HepG2 (cell line): ENCODE data around the gene FCHO2. TPM values are rescaled to one million over a fixed set of nuclear protein-coding genes. Genes with fewer than 3 reads are reported as not detected.

Experiments
- ATAC-seq: fragments of 200-7000 bp; cut with Tn5 transposase; 3 replicates; pipeline ENCODE4 v1.9.1; 2020; ENCODE audit warnings: mild to moderate bottlenecking, moderate library complexity
- BruUV-seq: library from RNA; stranded (reverse); fragments of 400-500 nt; replicated peaks from 2 replicates; lab custom pipeline; 2021; lab: Mats Ljungman, UMichigan
- CTCF ChIA-PET: fragments of 300-600 bp; formaldehyde crosslinking; extraction: SDS; loops from one replicate; lab custom pipeline; 2021; ENCODE audit warnings: low total read pairs, inconsistent platforms, low intra/inter-chr PET ratio; lab: Yijun Ruan, JAX
- POLR2A ChIA-PET: fragments of 350-600 bp; sonication (Branson Sonifier 250); formaldehyde crosslinking; loops from one replicate; lab custom pipeline; 2020; ENCODE audit warnings: antibody characterized with exemption, inconsistent platforms; lab: Yijun Ruan, JAX
- DNase-seq: peaks from one replicate; pipeline ENCODE4 v3.0.0-alpha.2; 2015; ENCODE audit warnings: low spot score
- FAIRE-seq: peaks from 3 replicates; lab custom pipeline; 2011; peaks lifted over from hg19 to GRCh38; lab: Jason Lieb, UNC
- H2AFZ ChIP-seq: one replicate; pipeline ENCODE4 v1.6.1; 2011; ENCODE audit warnings: low read length, inconsistent platforms
- H3K27ac ChIP-seq: fragments of 300-600 bp; 3 replicates; pipeline ENCODE4 v1.8.0; 2011; ENCODE audit warnings: mixed run types, mild to moderate bottlenecking, mixed read lengths, low read length, inconsistent platforms; ENCODE audit not compliant: insufficient read depth; ENCODE audit errors: extremely low read length
- H3K27me3 ChIP-seq, 2 experiments: fragments of 200-600 bp in 1 of 2; 2 replicates in 1 of 2; 3 replicates in 1 of 2; pipeline versions ENCODE4 v1.6.0 to v1.8.0; 2011; ENCODE audit warnings: low read length in 2 of 2, mild to moderate bottlenecking in 2 of 2, moderate library complexity in 2 of 2, inconsistent platforms in 1 of 2; ENCODE audit not compliant: insufficient read depth in 2 of 2, control insufficient read depth in 1 of 2
- H3K36me3 ChIP-seq, 2 experiments: fragments of 200-600 bp in 1 of 2; replicated peaks in 1 of 2; 2 replicates in 1 of 2; 3 replicates in 1 of 2; pipeline versions ENCODE4 v1.5.1 to v1.8.0; 2011; ENCODE audit warnings: low read length in 2 of 2, inconsistent platforms in 1 of 2; ENCODE audit not compliant: insufficient read depth in 2 of 2, control insufficient read depth in 1 of 2
- H3K4me1 ChIP-seq: 2 replicates; pipeline ENCODE4 v1.5.1; 2012; ENCODE audit warnings: low read length, inconsistent platforms; ENCODE audit not compliant: insufficient read depth
- H3K4me2 ChIP-seq: 2 replicates; pipeline ENCODE4 v1.6.0; 2011; ENCODE audit warnings: low read depth, low read length, inconsistent platforms
- H3K4me3 ChIP-seq, 3 experiments: fragments of 200-600 bp in 1 of 3; sonication (generic), shearing (Covaris generic) in 1 of 3; replicated peaks in 1 of 3; 2 replicates each; pipeline ENCODE4 v1.5.1; 2011 to 2016; ENCODE audit warnings: low read length in 3 of 3, inconsistent platforms in 2 of 3, low read depth in 2 of 3, mild to moderate bottlenecking in 2 of 3, control low read depth in 1 of 3, mixed read lengths in 1 of 3; ENCODE audit not compliant: insufficient read depth in 1 of 3
- H3K79me2 ChIP-seq: one replicate; pipeline ENCODE4 v1.6.1; 2011; ENCODE audit warnings: low read length, inconsistent platforms; ENCODE audit not compliant: insufficient read depth
- H3K9ac ChIP-seq: 2 replicates; pipeline ENCODE4 v1.6.0; 2011; ENCODE audit warnings: mild to moderate bottlenecking, low read depth, low read length, inconsistent platforms; ENCODE audit not compliant: insufficient read depth
- H3K9me3 ChIP-seq: 2 replicates; pipeline ENCODE4 v1.5.1; 2012; ENCODE audit warnings: mild to moderate bottlenecking, low read length
- H4K20me1 ChIP-seq: 2 replicates; pipeline ENCODE4 v1.6.0; 2011; ENCODE audit warnings: inconsistent platforms, mild to moderate bottlenecking, low read length, moderate library complexity; ENCODE audit not compliant: insufficient read depth
- ARHGAP35 ChIP-seq: sonication (generic); formaldehyde crosslinking; IDR thresholded peaks from 2 replicates; pipeline ENCODE4 v1.9.0; 2022; ENCODE audit warnings: mild to moderate bottlenecking, inconsistent platforms, moderate library complexity, missing genetic modification reagents, borderline replicate concordance
- DMTF1 ChIP-seq: sonication (generic); formaldehyde crosslinking; IDR thresholded peaks from 2 replicates; pipeline ENCODE4 v1.4.0; 2020; ENCODE audit warnings: mild to moderate bottlenecking, missing genetic modification reagents
- E2F1 ChIP-seq: sonication (generic); formaldehyde crosslinking; IDR thresholded peaks from 2 replicates; pipeline ENCODE4 v1.5.0; 2020; ENCODE audit warnings: missing genetic modification reagents
- JUNB ChIP-seq: sonication (generic); formaldehyde crosslinking; IDR thresholded peaks from 2 replicates; pipeline ENCODE4 v1.8.0; 2022; ENCODE audit warnings: missing genetic modification reagents, mild to moderate bottlenecking, borderline replicate concordance
- REST ChIP-seq, 2 experiments: IDR thresholded peaks; 2 replicates each; pipeline ENCODE4 v1.6.1; 2011 to 2012; ENCODE audit warnings: low read length in 2 of 2, borderline replicate concordance in 1 of 2, low read depth in 1 of 2, mild to moderate bottlenecking in 1 of 2, moderate library complexity in 1 of 2
- RXRB ChIP-seq: IDR thresholded peaks from 2 replicates; pipeline ENCODE4 v1.6.1; 2016; ENCODE audit warnings: borderline replicate concordance, missing genetic modification reagents, missing compliant biosample characterization
- SRF ChIP-seq: IDR thresholded peaks from 2 replicates; pipeline ENCODE4 v1.6.1; 2011; ENCODE audit warnings: mild to moderate bottlenecking, low read depth, low read length, moderate library complexity
- TFDP1 ChIP-seq: IDR thresholded peaks from 2 replicates; pipeline ENCODE4 v1.6.1; 2016; ENCODE audit warnings: missing compliant biosample characterization, missing genetic modification reagents, borderline replicate concordance
- TRIM22 ChIP-seq: fragments of 450-650 bp; IDR thresholded peaks from 2 replicates; pipeline ENCODE4 v1.6.1; 2017
- YEATS2 ChIP-seq: sonication (generic); formaldehyde crosslinking; IDR thresholded peaks from 2 replicates; pipeline ENCODE4 v1.4.0; 2020; ENCODE audit warnings: missing genetic modification reagents, borderline replicate concordance
- ZKSCAN5 ChIP-seq: sonication (generic); formaldehyde crosslinking; IDR thresholded peaks from 2 replicates; pipeline ENCODE4 v1.5.1; 2020; ENCODE audit warnings: mild to moderate bottlenecking, missing genetic modification reagents
- ZNF563 ChIP-seq: sonication (generic); formaldehyde crosslinking; IDR thresholded peaks from 2 replicates; pipeline ENCODE4 v1.8.0; 2022; ENCODE audit warnings: mild to moderate bottlenecking, moderate library complexity, missing genetic modification reagents
- ZSCAN22 ChIP-seq: sonication (generic); formaldehyde crosslinking; IDR thresholded peaks from 2 replicates; pipeline ENCODE4 v1.4.0; 2020; ENCODE audit warnings: mild to moderate bottlenecking, missing genetic modification reagents
- WGBS: methylation state at CpG from one replicate; pipeline ENCODE4 v1.1.6; 2017; ENCODE audit warnings: low lambda C conversion rate; 5-methylcytosine and 5-hydroxymethylcytosine counted together
- in situ Hi-C: cut with HindIII; loops from 2 replicates; pipeline ENCODE4 v1.10.0; 2017; ENCODE audit warnings: low pct_unique_long_range_greater_than_20kb; ENCODE audit not compliant: extremely low pct_ligation_motif_present
- intact Hi-C: fragments of 100-400 bp; cut with micrococcal nuclease; formaldehyde crosslinking; loops from one replicate; pipeline ENCODE4 v1.10.0; 2022; ENCODE audit not compliant: unreplicated experiment
- polyA plus RNA-seq, 8 experiments: library from polyadenylated mRNA; depleted of rRNA in 3 of 8; stranded (reverse) in 7 of 8; unstranded in 1 of 8; fragments of >200 nt; fragmentation: Illumina TruSeq in 4 of 8; extraction: Trizol in 4 of 8; gene quantifications; 2 replicates each; pipeline versions ENCODE4 v1.2.1 to v1.2.3, GENCODE V29; 2011 to 2016; ENCODE audit warnings: low read depth in 4 of 8, missing spikeins in 1 of 8, mixed read lengths in 1 of 8; ENCODE audit not compliant: insufficient read depth in 1 of 8
- total RNA-seq, 5 experiments: library from RNA; depleted of rRNA; stranded (reverse); fragments of >200 nt; fragmentation: Illumina TruSeq; extraction: Trizol; gene quantifications; 2 replicates each; pipeline ENCODE4 v1.2.3, GENCODE V29; 2016; ENCODE audit warnings: low read depth in 1 of 5

The FCHO2 gene
- total and polyA plus RNA-seq, 2 of the 13 experiments (the other 11 are each of a cell fraction or from before 2014, with no cell fraction given): 11.6 to 17.3 TPM

- CTCF ChIA-PET: no interaction called here
- Histone ChIP-seq H3K27ac (no peak overlapping the region), H4K20me1 (no peaks in the 10 kb centered on the region), H3K9ac (no peak overlapping the region), H3K9me3 (no peaks in the 10 kb centered on the region), H3K4me1 (no peaks in the 10 kb centered on the region), H2AFZ (no peak overlapping the region), H3K27me3 (peaks cover 1 to 17% of the 10 kb centered on the region in 2 experiments; a peak in 4 of 5 replicates), H3K4me3 (no peak overlapping the region), H3K79me2 (no peaks in the 10 kb centered on the region), H3K36me3 (no peaks in the 10 kb centered on the region), H3K4me2 (no peak overlapping the region)
- BruUV-seq: no TSS peak
- no peak for ATAC-seq
- WGBS: 25% methylated on average over 8 of the region's 10 CpGs
- in situ Hi-C loops: no loop called here
- no peak for FAIRE-seq
- intact Hi-C loops: no loop called here
- POLR2A ChIA-PET: no interaction called here
- DNase-seq: no peak
- TF ChIP-seq TRIM22: no peak
- TF ChIP-seq TFDP1 (CRISPR knock-in tag): no peak
- no peak for TF ChIP-seq RXRB (CRISPR knock-in tag)
- no peak for TF ChIP-seq E2F1
- TF ChIP-seq DMTF1: no peak
- TF ChIP-seq REST (IDR thresholded peaks at IDR 0.05; ENCODE audit: borderline replicate concordance in 1 of 2, low read depth in 1 of 2, low read length in 2 of 2): no peak
- TF ChIP-seq ZKSCAN5 (CRISPR knock-in tag): no peak
- no peak for TF ChIP-seq ZSCAN22
- TF ChIP-seq JUNB (CRISPR knock-in tag): no peak
- no peak for TF ChIP-seq SRF
- no peak for TF ChIP-seq YEATS2 (CRISPR knock-in tag)
- TF ChIP-seq ZNF563: no peak
- TF ChIP-seq ARHGAP35 (CRISPR knock-in tag): no peak
Observed at GRCh38 chr5:73137563-73138530, 182.0 kb downstream of the FCHO2 start.
